ENCODE measurements around the gene MADD. TPM values are rescaled to one million over a fixed set of nuclear protein-coding genes. Genes with fewer than 3 reads are reported as not detected.
A peak's percentile ranks its signal among the peaks of the same experiment; 100 is the strongest.

Gene MADD
- total RNA-seq, 4 donors from 2014 or later: 47.8 to 83.2 (median 72.9) TPM

DNA sequence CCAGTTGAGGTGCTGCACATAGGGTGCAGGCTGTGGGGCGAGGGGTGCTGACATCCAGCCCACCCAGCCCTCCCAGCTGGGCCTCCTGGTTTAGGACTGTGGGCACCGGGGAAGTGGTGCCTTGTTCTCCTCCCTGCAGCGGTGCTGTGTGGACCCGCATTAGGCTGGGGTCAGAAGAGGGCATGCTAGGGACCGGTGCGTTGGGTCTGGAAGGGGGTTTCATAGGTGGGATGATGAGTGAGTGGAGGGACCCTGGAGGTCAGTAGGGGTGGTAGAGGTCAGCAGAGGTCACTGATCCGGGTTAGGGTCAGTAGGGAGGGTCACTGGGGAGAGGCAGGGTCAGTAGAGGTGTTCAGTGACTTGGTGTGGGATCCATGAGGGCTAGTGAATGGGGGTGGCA, 89.2 kb downstream of the MADD start:
- Histone ChIP-seq H3K4me1 (peaks cover 0 to 3% (median 0%) of the 10 kb centered on the region in 4 donors), H3K4me3 (no peak overlapping the region), H3K27me3 (no peaks in the 10 kb centered on the region), H3K36me3 (no peaks in the 10 kb centered on the region), H3K27ac (no peak overlapping the region), H3K9me3 (no peaks in the 10 kb centered on the region)
- no peak for DNase-seq
- TF ChIP-seq CTCF (IDR thresholded peaks at IDR 0.05) (no peak), POLR2A (IDR thresholded peaks at IDR 0.05) (no peak)

- DNase-seq: peak in 1 of 3 donors; percentile 44
Observed at GRCh38 chr11:47359586-47359985, 89.7 kb downstream of the MADD start.

DNA sequence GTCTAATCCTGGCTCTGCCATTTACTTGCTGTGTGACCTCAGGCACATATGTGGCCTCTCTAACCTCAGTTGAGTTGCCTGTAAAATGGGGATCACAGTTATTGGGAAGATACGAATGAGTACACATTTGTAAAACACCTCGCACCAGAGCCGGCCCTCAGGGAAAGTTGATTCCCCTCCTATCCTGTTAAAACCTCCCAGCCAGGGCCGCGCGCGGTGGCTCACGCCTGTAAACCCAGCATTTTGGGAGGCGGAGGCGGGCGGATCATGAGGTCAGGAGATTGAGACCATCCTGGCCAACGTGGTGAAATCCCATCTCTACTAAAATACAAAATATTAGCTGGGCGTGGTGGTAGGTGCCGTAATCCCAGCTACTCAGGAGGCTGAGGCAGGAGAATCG, 90.4 kb downstream of the MADD start:
- Histone ChIP-seq H3K9me3 (no peaks in the 10 kb centered on the region), H3K36me3 (no peaks in the 10 kb centered on the region), H3K4me3 (no peak overlapping the region), H3K4me1 (no peaks in the 10 kb centered on the region), H3K27ac (no peak overlapping the region), H3K27me3 (no peaks in the 10 kb centered on the region)
- no peak for TF ChIP-seq CTCF (IDR thresholded peaks at IDR 0.05)
- no peak for TF ChIP-seq POLR2A (IDR thresholded peaks at IDR 0.05)
- peak in 1 of 3 donors; percentile 5 for DNase-seq

More at GRCh38 chr11:47359586-47359985, 89.7 kb downstream of the MADD start:
- Histone ChIP-seq H3K27ac (no peak overlapping the region), H3K27me3 (no peaks in the 10 kb centered on the region), H3K9me3 (no peaks in the 10 kb centered on the region), H3K4me1 (peaks cover 0 to 3% (median 0%) of the 10 kb centered on the region in 4 donors), H3K4me3 (no peak overlapping the region), H3K36me3 (no peaks in the 10 kb centered on the region)
- no peak for TF ChIP-seq CTCF (IDR thresholded peaks at IDR 0.05)
- no peak for TF ChIP-seq POLR2A (IDR thresholded peaks at IDR 0.05)

- H3K4me1 ChIP-seq: no peaks in the 10 kb centered on the region
- H3K9me3 ChIP-seq: no peaks in the 10 kb centered on the region
- DNase-seq: peak in 1 of 3 donors; percentile 28
- H3K27me3 ChIP-seq: no peaks in the 10 kb centered on the region
- no peak overlapping the region for H3K4me3 ChIP-seq
- no peak overlapping the region for H3K27ac ChIP-seq
- TF ChIP-seq CTCF (IDR thresholded peaks at IDR 0.05): no peak
- no peak for TF ChIP-seq POLR2A (IDR thresholded peaks at IDR 0.05)
- H3K36me3 ChIP-seq: no peaks in the 10 kb centered on the region
Observed at GRCh38 chr11:47361419-47361818, 91.5 kb downstream of the MADD start.

DNA sequence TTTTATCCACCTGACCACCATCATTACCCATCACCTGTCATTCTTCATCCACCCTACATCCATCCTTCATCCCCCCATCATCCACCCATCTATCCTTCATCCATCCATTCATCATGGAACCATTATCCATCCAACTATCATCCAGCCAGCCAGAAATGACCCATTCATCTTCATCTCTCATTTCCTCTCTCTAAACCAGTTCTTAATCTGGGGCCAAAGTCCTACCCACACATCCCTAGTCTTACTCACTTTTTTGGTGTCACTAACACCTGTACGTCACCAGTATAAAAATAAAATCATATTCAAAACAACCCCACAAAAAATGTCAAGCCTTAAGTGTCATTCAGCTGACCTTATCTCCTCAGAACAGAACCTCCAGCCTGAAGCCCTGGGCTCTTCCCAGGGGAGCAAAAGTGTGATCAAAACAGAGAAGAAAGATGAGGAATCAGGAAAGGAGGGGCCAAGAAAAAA, 96.1 kb downstream of the MADD start:
- H3K4me1 ChIP-seq: no peaks in the 10 kb centered on the region
- H3K36me3 ChIP-seq: no peaks in the 10 kb centered on the region
- DNase-seq: no peak
- H3K27me3 ChIP-seq: no peaks in the 10 kb centered on the region
- H3K4me3 ChIP-seq: no peak overlapping the region
- H3K27ac ChIP-seq: no peak overlapping the region
- no peaks in the 10 kb centered on the region for H3K9me3 ChIP-seq
- no peak for TF ChIP-seq CTCF (IDR thresholded peaks at IDR 0.05)
- TF ChIP-seq POLR2A (IDR thresholded peaks at IDR 0.05): no peak

GRCh38 chr11:47369676-47370075, 99.7 kb downstream of the MADD start:
- no peak for DNase-seq
- Histone ChIP-seq H3K4me1 (peaks cover 0 to 6% (median 0%) of the 10 kb centered on the region in 4 donors), H3K4me3 (no peak overlapping the region), H3K36me3 (no peaks in the 10 kb centered on the region), H3K27ac (no peak overlapping the region), H3K27me3 (no peaks in the 10 kb centered on the region), H3K9me3 (no peaks in the 10 kb centered on the region)
- no peak for TF ChIP-seq POLR2A (IDR thresholded peaks at IDR 0.05)
- no peak for TF ChIP-seq CTCF (IDR thresholded peaks at IDR 0.05)
